ENCODE results near the gene SECTM1.

DNA sequence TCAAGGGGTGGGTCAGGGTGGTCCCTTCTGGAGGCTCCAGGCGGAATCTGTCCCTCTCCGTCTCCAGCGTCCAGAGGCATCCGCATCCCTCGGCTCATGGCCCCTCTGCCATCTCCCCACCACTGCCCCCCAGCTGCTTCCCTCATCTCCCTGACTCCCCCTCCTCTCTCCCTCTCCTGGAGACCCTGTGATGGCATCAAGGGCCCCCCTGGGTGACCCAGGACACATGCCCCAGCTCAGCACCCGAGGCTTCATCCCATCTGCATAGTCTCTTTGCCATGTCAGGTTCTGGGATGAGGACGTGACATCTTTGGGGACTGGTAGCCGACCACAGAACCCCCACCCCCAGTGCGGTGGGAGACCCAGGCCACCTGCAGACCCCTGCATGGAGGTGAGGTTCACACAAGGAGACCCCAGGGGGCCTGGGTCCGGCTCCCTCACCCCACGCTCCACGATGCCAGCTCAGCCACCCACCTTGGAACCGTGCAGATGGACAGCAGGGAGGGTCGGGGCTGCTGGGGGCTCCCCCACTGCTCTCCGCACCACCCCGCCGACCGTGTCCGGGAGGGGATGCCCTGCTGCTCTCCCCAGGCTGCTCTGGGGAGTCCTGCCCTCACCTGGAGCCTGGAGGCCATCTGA lies 3.8 kb downstream of the SECTM1 start:
- no peak for TF ChIP-seq ZFP30 (CRISPR knock-in tag; IDR thresholded peaks at IDR 0.05)
- TF ChIP-seq, protein P1, sequence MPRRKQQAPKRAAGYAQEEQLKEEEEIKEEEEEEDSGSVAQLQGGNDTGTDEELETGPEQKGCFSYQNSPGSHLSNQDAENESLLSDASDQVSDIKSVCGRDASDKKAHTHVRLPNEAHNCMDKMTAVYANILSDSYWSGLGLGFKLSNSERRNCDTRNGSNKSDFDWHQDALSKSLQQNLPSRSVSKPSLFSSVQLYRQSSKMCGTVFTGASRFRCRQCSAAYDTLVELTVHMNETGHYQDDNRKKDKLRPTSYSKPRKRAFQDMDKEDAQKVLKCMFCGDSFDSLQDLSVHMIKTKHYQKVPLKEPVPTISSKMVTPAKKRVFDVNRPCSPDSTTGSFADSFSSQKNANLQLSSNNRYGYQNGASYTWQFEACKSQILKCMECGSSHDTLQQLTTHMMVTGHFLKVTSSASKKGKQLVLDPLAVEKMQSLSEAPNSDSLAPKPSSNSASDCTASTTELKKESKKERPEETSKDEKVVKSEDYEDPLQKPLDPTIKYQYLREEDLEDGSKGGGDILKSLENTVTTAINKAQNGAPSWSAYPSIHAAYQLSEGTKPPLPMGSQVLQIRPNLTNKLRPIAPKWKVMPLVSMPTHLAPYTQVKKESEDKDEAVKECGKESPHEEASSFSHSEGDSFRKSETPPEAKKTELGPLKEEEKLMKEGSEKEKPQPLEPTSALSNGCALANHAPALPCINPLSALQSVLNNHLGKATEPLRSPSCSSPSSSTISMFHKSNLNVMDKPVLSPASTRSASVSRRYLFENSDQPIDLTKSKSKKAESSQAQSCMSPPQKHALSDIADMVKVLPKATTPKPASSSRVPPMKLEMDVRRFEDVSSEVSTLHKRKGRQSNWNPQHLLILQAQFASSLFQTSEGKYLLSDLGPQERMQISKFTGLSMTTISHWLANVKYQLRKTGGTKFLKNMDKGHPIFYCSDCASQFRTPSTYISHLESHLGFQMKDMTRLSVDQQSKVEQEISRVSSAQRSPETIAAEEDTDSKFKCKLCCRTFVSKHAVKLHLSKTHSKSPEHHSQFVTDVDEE (CRISPR knock-in tag; IDR thresholded peaks at IDR 0.05) = no peak
- TF ChIP-seq RARB (CRISPR knock-in tag; IDR thresholded peaks at IDR 0.05) = no peak
- TF ChIP-seq ARNTL (CRISPR knock-in tag; IDR thresholded peaks at IDR 0.05; ENCODE audit: borderline replicate concordance, low read depth) = no peak
- no peak for TF ChIP-seq CSRNP3 (CRISPR knock-in tag; IDR thresholded peaks at IDR 0.05)
- TF ChIP-seq PPARA (CRISPR knock-in tag; IDR thresholded peaks at IDR 0.05; ENCODE audit: borderline replicate concordance) = no peak
- TF ChIP-seq CREB5 (CRISPR knock-in tag; IDR thresholded peaks at IDR 0.05; ENCODE audit: low read depth) = no peak
